Measurements from ENCODE around the gene TBC1D14.

DNA sequence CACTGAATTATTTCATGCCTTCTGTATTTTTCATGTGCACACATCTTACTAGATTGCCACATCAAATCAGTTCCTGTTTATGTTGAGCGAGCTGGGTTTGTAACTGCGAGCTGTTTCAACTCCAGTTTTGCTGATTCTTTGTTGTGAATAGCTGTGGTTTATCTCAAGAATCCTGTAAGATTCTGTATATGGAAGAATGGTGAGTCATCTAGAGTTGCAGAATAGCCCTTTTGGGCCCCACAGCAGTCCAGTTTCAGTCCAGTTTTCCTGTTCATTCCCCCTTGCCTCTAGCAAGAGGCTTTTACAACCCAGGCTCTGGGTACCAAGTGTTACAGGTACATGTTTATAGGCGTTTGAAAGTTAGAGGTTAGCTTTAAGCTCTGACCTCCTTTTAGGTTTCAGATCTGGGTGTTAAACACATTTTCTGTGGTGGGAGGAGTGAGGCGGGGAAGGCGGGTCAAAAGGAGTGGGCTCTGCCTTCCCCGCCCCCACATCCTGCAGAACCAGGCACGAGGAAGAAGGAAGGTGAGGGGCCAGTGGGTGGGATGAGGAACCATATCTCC is 32.7 kb downstream of the TBC1D14 start:
- TF ChIP-seq, protein P1, sequence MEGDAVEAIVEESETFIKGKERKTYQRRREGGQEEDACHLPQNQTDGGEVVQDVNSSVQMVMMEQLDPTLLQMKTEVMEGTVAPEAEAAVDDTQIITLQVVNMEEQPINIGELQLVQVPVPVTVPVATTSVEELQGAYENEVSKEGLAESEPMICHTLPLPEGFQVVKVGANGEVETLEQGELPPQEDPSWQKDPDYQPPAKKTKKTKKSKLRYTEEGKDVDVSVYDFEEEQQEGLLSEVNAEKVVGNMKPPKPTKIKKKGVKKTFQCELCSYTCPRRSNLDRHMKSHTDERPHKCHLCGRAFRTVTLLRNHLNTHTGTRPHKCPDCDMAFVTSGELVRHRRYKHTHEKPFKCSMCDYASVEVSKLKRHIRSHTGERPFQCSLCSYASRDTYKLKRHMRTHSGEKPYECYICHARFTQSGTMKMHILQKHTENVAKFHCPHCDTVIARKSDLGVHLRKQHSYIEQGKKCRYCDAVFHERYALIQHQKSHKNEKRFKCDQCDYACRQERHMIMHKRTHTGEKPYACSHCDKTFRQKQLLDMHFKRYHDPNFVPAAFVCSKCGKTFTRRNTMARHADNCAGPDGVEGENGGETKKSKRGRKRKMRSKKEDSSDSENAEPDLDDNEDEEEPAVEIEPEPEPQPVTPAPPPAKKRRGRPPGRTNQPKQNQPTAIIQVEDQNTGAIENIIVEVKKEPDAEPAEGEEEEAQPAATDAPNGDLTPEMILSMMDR (conservative IDR thresholded peaks at IDR 0.05; ENCODE audit: low read depth, low read length), result no peak
- TF ChIP-seq EZH2 (IDR thresholded peaks at IDR 0.05; ENCODE audit: borderline replicate concordance, low read depth, low read length, poor library complexity, severe bottlenecking), result no peak
